Right cardiac atrium (tissue), 5 donors: Measurements from ENCODE around the gene RIOK3. TPM values are rescaled to one million over a fixed set of nuclear protein-coding genes. Genes with fewer than 3 reads are reported as not detected.
A peak's percentile ranks its signal among the peaks of the same experiment; 100 is the strongest.

Experiments
- ATAC-seq, 2 donors: fragments of 200-7000 bp; cut with Tn5 transposase; one replicate each; pipeline versions ENCODE4 v1.8.0 to v1.9.1; 2020; ENCODE audit warnings: moderate library complexity in 2 of 2, mild to moderate bottlenecking in 1 of 2
- DNase-seq, 3 donors: peaks; one replicate each; pipeline ENCODE4 v3.0.0-alpha.2; 2020
- H3K27ac ChIP-seq: one replicate; pipeline ENCODE4 v1.5.1; 2013; ENCODE audit warnings: mild to moderate bottlenecking, low read length, control low read depth, moderate library complexity
- H3K27me3 ChIP-seq: one replicate; pipeline ENCODE4 v1.6.1; 2013; ENCODE audit not compliant: control insufficient read depth, insufficient read depth
- H3K4me1 ChIP-seq: one replicate; pipeline ENCODE4 v1.6.1; 2013; ENCODE audit warnings: low read length; ENCODE audit not compliant: control insufficient read depth, insufficient read depth
- H3K4me3 ChIP-seq: one replicate; pipeline ENCODE4 v1.5.1; 2013; ENCODE audit warnings: low read length, control low read depth
- H3K9me3 ChIP-seq: one replicate; pipeline ENCODE4 v1.6.1; 2013; ENCODE audit warnings: low read length; ENCODE audit not compliant: control insufficient read depth
- WGBS: extraction: QIAGEN DNeasy Blood & Tissue Kit; methylation state at CpG from one replicate; pipeline ENCODE4 v1.1.7; 2013; 5-methylcytosine and 5-hydroxymethylcytosine counted together
- intact Hi-C, 4 donors: fragments of 100-400 bp; cut with DNase I; formaldehyde crosslinking; loops; one replicate each; pipeline versions ENCODE4 v1.11.0 to v1.14.0; 2022 to 2023
- polyA plus RNA-seq: library from polyadenylated mRNA; stranded (reverse); fragments of 200-250 nt; gene quantifications from one replicate; pipeline ENCODE4 v1.2.3, GENCODE V29; 2013
- total RNA-seq, 4 donors: library from RNA; stranded (reverse); fragmentation: NEBNext Ultra II Directional; extraction: Animal tissue kit (Norgen Biotek cat#: 25700); gene quantifications; one replicate each; pipeline ENCODE4 v1.2.1, GENCODE V29; 2021
- donor health status: healthy with polysubstance abuse.
- donor health status: DM: no; HTN: yes; CAD: no.
- donor health status: DM: no; HTN: no; CAD: no.
- donor health status: DM: no; HTN: yes; CAD: no; lungs with severe emphysema.
- donor health status: DM: yes; HTN: yes; CAD: no.

The RIOK3 gene
- total and polyA plus RNA-seq, 5 donors, result 31.3 to 52.3 (median 50.3) TPM

- no peaks in the 10 kb centered on the region for H3K9me3 ChIP-seq
- H3K4me3 ChIP-seq, result no peak overlapping the region
- 96% methylated on average over 1 of the region's 1 CpG for WGBS
- ATAC-seq (no peak), DNase-seq (no peak)
- H3K27me3 ChIP-seq, result no peaks in the 10 kb centered on the region
- intact Hi-C loops, result loop anchor here in 2 of 4 donors (5.0 to 10.0 kb wide), 2 partner anchors 72 to 75 kb away; partner anchors contain the start of gene NPC1 (in 2 of the 2)
- H3K4me1 ChIP-seq, result no peaks in the 10 kb centered on the region
- no peak overlapping the region for H3K27ac ChIP-seq
These were observed 59.6 kb downstream of the RIOK3 start for GRCh38 chr18:23512641-23513040.

- H3K27ac ChIP-seq, result no peak overlapping the region
- ATAC-seq (peak; percentile 93 to 94), DNase-seq (peak; percentile 66 to 84 (median 84))
- 45% methylated on average over 17 of the region's 17 CpGs for WGBS
- H3K27me3 ChIP-seq, result no peaks in the 10 kb centered on the region
- no peak overlapping the region for H3K4me3 ChIP-seq
- H3K4me1 ChIP-seq, result no peaks in the 10 kb centered on the region
- H3K9me3 ChIP-seq, result no peaks in the 10 kb centered on the region
- intact Hi-C loops, result loop anchor here in 3 of 4 donors (5.0 to 10.0 kb wide), 2 partner anchors 69 to 71 kb away; partner anchors contain the start of gene NPC1 (in 3 of the 3)
These were observed 62.9 kb downstream of the RIOK3 start for GRCh38 chr18:23515911-23516546.

GRCh38 chr18:23519734-23520133 is 66.6 kb downstream of the RIOK3 start:
- no peak for DNase-seq
- Histone ChIP-seq H3K4me1 (no peaks in the 10 kb centered on the region), H3K27me3 (no peaks in the 10 kb centered on the region), H3K4me3 (no peak overlapping the region), H3K9me3 (no peaks in the 10 kb centered on the region), H3K27ac (no peak overlapping the region)
- ATAC-seq, result no peak
- intact Hi-C loops, result loop anchor here in 3 of 4 donors (5.0 to 10.0 kb wide), 2 partner anchors 65 to 68 kb away; partner anchors contain the start of gene NPC1 (in 3 of the 3)
- 51% methylated on average over 4 of the region's 4 CpGs for whole genome bisulfite sequencing

GRCh38 chr18:23521271-23521670 is 68.2 kb downstream of the RIOK3 start:
- DNase-seq (no peak), ATAC-seq (no peak)
- intact Hi-C loops, result no loop called here

GRCh38 chr18:23521907-23522306 is 68.8 kb downstream of the RIOK3 start:
- peak; percentile 55 to 57 for ATAC-seq

More at GRCh38 chr18:23521271-23521670, 68.2 kb downstream of the RIOK3 start:
- H3K27me3 ChIP-seq, result no peaks in the 10 kb centered on the region
- no peaks in the 10 kb centered on the region for H3K9me3 ChIP-seq
- no peak overlapping the region for H3K4me3 ChIP-seq
- no peaks in the 10 kb centered on the region for H3K4me1 ChIP-seq
- H3K27ac ChIP-seq, result no peak overlapping the region
- WGBS, result 77% methylated on average over 7 of the region's 7 CpGs

GRCh38 chr18:23523429-23524212 is 70.5 kb downstream of the RIOK3 start:
- ATAC-seq, result no peak
- intact Hi-C loops, result no loop called here

More at GRCh38 chr18:23521907-23522306, 68.8 kb downstream of the RIOK3 start:
- no peak overlapping the region for H3K4me3 ChIP-seq
- peak in 1 of 3 donors; percentile 21 for DNase-seq
- 64% methylated on average over 7 of the region's 7 CpGs for WGBS
- H3K4me1 ChIP-seq, result no peaks in the 10 kb centered on the region
- H3K27ac ChIP-seq, result peak overlapping the region; percentile 34
- intact Hi-C loops, result no loop called here
- H3K27me3 ChIP-seq, result no peaks in the 10 kb centered on the region
- H3K9me3 ChIP-seq, result no peaks in the 10 kb centered on the region

GRCh38 chr18:23524213-23524707 is 71.2 kb downstream of the RIOK3 start:
- Histone ChIP-seq H3K9me3 (no peaks in the 10 kb centered on the region), H3K4me1 (no peaks in the 10 kb centered on the region), H3K27me3 (no peaks in the 10 kb centered on the region), H3K4me3 (no peak overlapping the region), H3K27ac (no peak overlapping the region)
- 94% methylated on average over 14 of the region's 14 CpGs for WGBS
- no peak for ATAC-seq
- no peak for DNase-seq
- intact Hi-C loops, result no loop called here

More at GRCh38 chr18:23523429-23524212, 70.5 kb downstream of the RIOK3 start:
- Histone ChIP-seq H3K9me3 (no peaks in the 10 kb centered on the region), H3K4me1 (no peaks in the 10 kb centered on the region), H3K4me3 (no peak overlapping the region), H3K27me3 (no peaks in the 10 kb centered on the region), H3K27ac (no peak overlapping the region)
- 88% methylated on average over 12 of the region's 12 CpGs for WGBS
- DNase-seq, result no peak

- DNase-seq (no peak), ATAC-seq (no peak)
- no peak overlapping the region for H3K27ac ChIP-seq
- WGBS, result 95% methylated on average over 5 of the region's 5 CpGs
- H3K27me3 ChIP-seq, result no peaks in the 10 kb centered on the region
- no peaks in the 10 kb centered on the region for H3K9me3 ChIP-seq
- H3K4me1 ChIP-seq, result no peaks in the 10 kb centered on the region
- no peak overlapping the region for H3K4me3 ChIP-seq
- intact Hi-C loops, result no loop called here
These were observed 73.5 kb downstream of the RIOK3 start for GRCh38 chr18:23526501-23527063.

GRCh38 chr18:23528580-23529472 is 75.7 kb downstream of the RIOK3 start:
- 81% methylated on average over 20 of the region's 20 CpGs for WGBS
- peak; percentile 76 to 85 (median 85) for DNase-seq

GRCh38 chr18:23529604-23530003 is 76.5 kb downstream of the RIOK3 start:
- Histone ChIP-seq H3K4me3 (no peak overlapping the region), H3K27me3 (no peaks in the 10 kb centered on the region), H3K27ac (no peak overlapping the region), H3K9me3 (no peaks in the 10 kb centered on the region), H3K4me1 (no peaks in the 10 kb centered on the region)
- intact Hi-C loops, result no loop called here
- 77% methylated on average over 3 of the region's 3 CpGs for WGBS
- no peak for ATAC-seq
- no peak for DNase-seq

More at GRCh38 chr18:23528580-23529472, 75.7 kb downstream of the RIOK3 start:
- no peaks in the 10 kb centered on the region for H3K27me3 ChIP-seq
- no peaks in the 10 kb centered on the region for H3K4me1 ChIP-seq
- intact Hi-C loops, result no loop called here
- ATAC-seq, result peak; percentile 85 to 86
- no peak overlapping the region for H3K27ac ChIP-seq
- H3K4me3 ChIP-seq, result no peak overlapping the region
- H3K9me3 ChIP-seq, result no peaks in the 10 kb centered on the region
